Psoas muscle (tissue), 8 donors: ENCODE data around the gene SLC2A4RG. TPM values are rescaled to one million over a fixed set of nuclear protein-coding genes. Genes with fewer than 3 reads are reported as not detected.

Experiments
- ATAC-seq, 4 donors: fragments of 200-7000 bp; cut with Tn5 transposase; one replicate each; pipeline ENCODE4 v1.9.1; 2020; ENCODE audit warnings: moderate library complexity in 3 of 4, mild to moderate bottlenecking in 2 of 4
- DNase-seq, 2 donors: peaks; one replicate each; pipeline ENCODE4 v3.0.0-alpha.2; 2020
- H3K27ac ChIP-seq: fragments of 200-600 bp; one replicate; pipeline ENCODE4 v1.8.0; 2022
- H3K27me3 ChIP-seq, 3 donors: fragments of 200-600 bp in 1 of 3; one replicate each; pipeline versions ENCODE4 v1.6.1 to v1.8.0; 2013 to 2022; ENCODE audit warnings: low read length in 2 of 3, mild to moderate bottlenecking in 2 of 3, moderate library complexity in 1 of 3; ENCODE audit not compliant: insufficient read depth in 3 of 3
- H3K36me3 ChIP-seq, 2 donors: fragments of 200-600 bp in 1 of 2; one replicate each; pipeline versions ENCODE4 v1.6.1 to v1.8.0; 2013 to 2022; ENCODE audit warnings: low read depth in 1 of 2, mild to moderate bottlenecking in 1 of 2, moderate library complexity in 1 of 2; ENCODE audit not compliant: insufficient read depth in 1 of 2
- H3K4me1 ChIP-seq: fragments of 200-600 bp; one replicate; pipeline ENCODE4 v1.8.0; 2022
- H3K4me3 ChIP-seq: fragments of 200-600 bp; one replicate; pipeline ENCODE4 v1.8.0; 2022; ENCODE audit warnings: mild to moderate bottlenecking
- H3K9me3 ChIP-seq: fragments of 200-600 bp; one replicate; pipeline ENCODE4 v1.8.0; 2022
- CTCF ChIP-seq: fragments of 200-600 bp; IDR thresholded peaks from one replicate; pipeline ENCODE4 v1.8.0; 2022; ENCODE audit warnings: antibody characterized with exemption
- WGBS, 3 donors: extraction: QIAGEN DNeasy Blood & Tissue Kit; methylation state at CpG; one replicate each; pipeline versions ENCODE4 v1.1.6 to v1.1.7; 2013; 5-methylcytosine and 5-hydroxymethylcytosine counted together
- intact Hi-C, 2 donors: fragments of 100-400 bp; cut with DNase I; formaldehyde crosslinking; loops; one replicate each; pipeline versions ENCODE4 v1.11.0 to v1.14.2; 2022
- polyA plus RNA-seq, 3 donors: library from polyadenylated mRNA; stranded (reverse); fragments of 200-250 nt; gene quantifications; one replicate each; pipeline ENCODE4 v1.2.3, GENCODE V29; 2013
- total RNA-seq, 4 donors: library from RNA; stranded (reverse); fragmentation: NEBNext Ultra II Directional in 2 of 4; extraction: Animal tissue kit (Norgen Biotek cat#: 25700) in 2 of 4; gene quantifications; one replicate each; pipeline versions ENCODE4 v1.2.1 to v1.2.4, GENCODE V29; 2021 to 2023
- donor health status: healthy with polysubstance abuse.
- donor health status: DM: no; HTN: no; CAD: no; lungs with moderate emphysema.
- donor health status: Bipolar disorder and iron deficiency.
- donor health status: healthy.
- donor health status: DM: yes; HTN: yes; CAD: no.
- donor health status: DM: no; HTN: no; CAD: no.
- donor health status: DM: no; HTN: no; CAD: no.
- donor health status: DM: yes; HTN: yes; CAD: no.

Gene SLC2A4RG
- total and polyA plus RNA-seq, 7 donors, result 27.1 to 79.1 (median 43.7) TPM

- Histone ChIP-seq H3K9me3 (no peaks in the 10 kb centered on the region), H3K4me1 (no peaks in the 10 kb centered on the region), H3K27ac (no peak overlapping the region), H3K36me3 (no peaks in the 10 kb centered on the region), H3K4me3 (no peak overlapping the region), H3K27me3 (no peaks in the 10 kb centered on the region)
- DNase-seq, result no peak
- intact Hi-C loops, result no loop called here
- WGBS, 3 donors, result 89 to 91% (median 89%) methylated on average over 14 of the region's 14 CpGs
- no peak for TF ChIP-seq CTCF
- ATAC-seq, result no peak
These were observed 41.6 kb downstream of the SLC2A4RG start for GRCh38 chr20:63781181-63781580.

- no peak for TF ChIP-seq CTCF
- no peak overlapping the region for H3K4me3 ChIP-seq
- no peaks in the 10 kb centered on the region for H3K9me3 ChIP-seq
- DNase-seq (no peak), ATAC-seq (no peak)
- 74 to 86% (median 75%) methylated on average over 17 to 18 of the region's 18 CpGs for WGBS, 3 donors
- no peaks in the 10 kb centered on the region for H3K4me1 ChIP-seq
- H3K36me3 ChIP-seq, result no peaks in the 10 kb centered on the region
- H3K27me3 ChIP-seq, result no peaks in the 10 kb centered on the region
- H3K27ac ChIP-seq, result no peak overlapping the region
- intact Hi-C loops, result no loop called here
These were observed 42.5 kb downstream of the SLC2A4RG start for GRCh38 chr20:63782051-63782471.

- no peaks in the 10 kb centered on the region for H3K4me1 ChIP-seq
- H3K9me3 ChIP-seq, result no peaks in the 10 kb centered on the region
- intact Hi-C loops, result no loop called here
- H3K27me3 ChIP-seq, result no peaks in the 10 kb centered on the region
- no peak for TF ChIP-seq CTCF
- no peak overlapping the region for H3K27ac ChIP-seq
- no peak overlapping the region for H3K4me3 ChIP-seq
- ATAC-seq (no peak), DNase-seq (no peak)
- WGBS, 3 donors, result 90 to 93% (median 91%) methylated on average over 12 of the region's 12 CpGs
- H3K36me3 ChIP-seq, result no peaks in the 10 kb centered on the region
These were observed 43.0 kb downstream of the SLC2A4RG start for GRCh38 chr20:63782521-63782971.

- Histone ChIP-seq H3K27ac (no peak overlapping the region), H3K4me1 (no peaks in the 10 kb centered on the region), H3K36me3 (no peaks in the 10 kb centered on the region), H3K27me3 (no peaks in the 10 kb centered on the region), H3K9me3 (no peaks in the 10 kb centered on the region), H3K4me3 (no peak overlapping the region)
- no peak for TF ChIP-seq CTCF
- ATAC-seq (no peak), DNase-seq (no peak)
- 80 to 88% (median 87%) methylated on average over 16 of the region's 16 CpGs for whole genome bisulfite sequencing, 3 donors
- intact Hi-C loops, result no loop called here
These were observed 44.4 kb downstream of the SLC2A4RG start for GRCh38 chr20:63783970-63784369.

GRCh38 chr20:63785691-63786131, 46.1 kb downstream of the SLC2A4RG start:
- intact Hi-C loops, result loop anchor here (1.0 to 5.0 kb wide), 2 partner anchors 79 to 187 kb away; no protein-coding TSS in a partner anchor
- Histone ChIP-seq H3K4me1 (no peaks in the 10 kb centered on the region), H3K36me3 (peaks cover 0 to 13% of the 10 kb centered on the region in 2 donors), H3K9me3 (no peaks in the 10 kb centered on the region), H3K4me3 (no peak overlapping the region), H3K27me3 (no peaks in the 10 kb centered on the region), H3K27ac (no peak overlapping the region)
- ATAC-seq (no peak), DNase-seq (no peak)
- WGBS, 3 donors, result 69 to 73% (median 69%) methylated on average over 14 of the region's 14 CpGs
- no peak for TF ChIP-seq CTCF
